IPS-11a (cell line): ENCODE data around the gene PLCB1.

Experiments used
- H3K4me3 ChIP-seq: one replicate; pipeline ENCODE4 v1.5.1; 2013; ENCODE audit warnings: low read depth, low read length, control low read depth

The PLCB1 gene

DNA sequence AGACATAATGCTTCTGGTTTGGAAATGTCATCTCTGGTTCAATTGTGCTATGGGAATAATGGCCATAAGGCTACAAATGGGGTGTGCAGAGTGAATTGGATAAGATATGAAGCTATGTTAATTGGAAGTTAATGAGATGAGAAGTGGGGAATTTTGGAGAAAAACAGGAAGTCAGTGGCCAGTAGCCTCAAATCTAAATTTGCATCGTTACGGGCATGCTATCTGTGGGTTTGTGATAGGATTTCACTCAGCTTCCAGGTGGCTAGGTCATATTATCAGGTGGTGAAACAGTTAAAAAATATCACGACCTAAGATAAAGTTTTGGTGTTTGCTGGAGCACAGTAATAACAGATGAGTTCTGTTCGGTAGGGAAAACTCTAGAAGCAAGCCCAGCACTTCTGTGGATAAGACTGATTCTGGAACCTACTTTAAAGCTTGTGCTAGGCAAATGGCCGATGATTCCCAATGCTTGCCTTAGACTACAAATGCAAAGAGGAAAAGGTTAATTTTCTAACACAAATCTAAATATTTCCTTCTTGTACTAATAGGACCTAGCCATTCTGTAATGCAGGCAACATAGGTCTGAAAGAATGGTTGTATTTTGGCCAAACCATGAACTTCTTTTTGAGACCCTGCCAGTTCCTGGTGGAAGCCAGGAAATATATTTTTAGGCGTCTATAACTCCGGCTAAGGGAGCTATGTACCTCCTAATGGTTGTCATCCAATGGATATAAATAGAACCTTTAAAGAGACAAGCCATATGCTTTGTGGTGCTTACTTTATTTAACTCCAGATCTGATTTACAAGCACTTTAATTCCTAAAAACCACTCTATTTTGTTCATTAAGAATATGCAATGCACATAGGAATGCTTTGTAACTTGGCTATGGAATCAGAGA lies 111.0 kb downstream of the PLCB1 start:
- H3K4me3 ChIP-seq, result no peak overlapping the region

DNA sequence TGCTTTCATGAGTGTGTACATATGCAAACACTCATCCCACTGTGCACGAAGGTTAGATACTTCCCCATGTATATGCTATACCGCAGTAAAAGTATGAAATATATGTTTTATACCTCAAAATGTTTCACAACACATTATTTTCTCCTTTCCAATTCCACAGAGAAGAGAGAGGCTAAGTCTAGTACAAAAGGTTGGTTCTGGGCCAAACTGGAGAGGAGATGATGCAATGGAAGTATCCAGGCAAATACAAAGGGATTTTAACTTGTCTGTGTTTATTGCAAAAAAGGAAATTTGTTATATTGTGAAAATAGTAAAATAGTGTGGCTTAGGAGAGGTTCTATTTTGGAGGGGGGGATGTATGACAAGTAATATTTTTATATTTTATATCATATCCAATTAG lies 112.6 kb downstream of the PLCB1 start:
- H3K4me3 ChIP-seq, result no peak overlapping the region

DNA sequence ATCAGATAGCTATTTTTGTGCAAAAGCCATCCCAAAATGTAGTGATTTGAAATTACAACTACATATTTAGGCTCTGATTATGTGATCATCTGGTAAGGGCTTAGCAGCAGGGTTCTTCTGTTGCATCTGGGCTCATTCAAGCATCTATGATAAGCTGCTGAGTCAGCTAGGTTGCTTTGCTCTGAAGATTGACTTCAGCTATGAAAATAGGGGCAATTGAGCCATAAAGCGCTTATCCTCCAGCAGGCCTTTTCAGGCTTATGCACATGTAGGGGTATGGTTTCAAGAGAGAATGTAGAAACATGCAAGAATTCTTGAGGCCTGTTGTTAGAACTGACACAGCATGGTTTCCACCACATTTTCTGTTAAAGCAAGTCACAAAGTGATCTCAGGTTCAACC lies 114.1 kb downstream of the PLCB1 start:
- H3K4me3 ChIP-seq, result no peak overlapping the region

DNA sequence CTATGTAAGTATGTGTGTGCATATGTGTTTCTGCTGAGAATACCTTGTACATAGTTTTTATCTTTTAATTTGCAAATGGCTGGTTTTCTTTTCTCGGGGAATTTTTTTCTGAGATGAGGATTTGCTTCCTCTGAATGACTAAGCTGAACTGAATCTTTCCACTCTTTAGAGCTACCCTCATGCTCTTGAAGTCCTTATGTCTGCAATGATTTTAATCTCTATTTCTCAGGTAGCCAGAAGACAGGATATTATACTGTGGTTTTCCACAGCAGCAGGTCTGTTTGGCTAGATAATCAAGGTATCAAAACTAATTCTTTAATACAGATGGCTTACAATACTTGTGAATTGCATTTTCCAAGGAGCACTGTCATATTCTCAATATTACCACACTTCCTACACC lies 114.7 kb downstream of the PLCB1 start:
- no peak overlapping the region for H3K4me3 ChIP-seq

DNA sequence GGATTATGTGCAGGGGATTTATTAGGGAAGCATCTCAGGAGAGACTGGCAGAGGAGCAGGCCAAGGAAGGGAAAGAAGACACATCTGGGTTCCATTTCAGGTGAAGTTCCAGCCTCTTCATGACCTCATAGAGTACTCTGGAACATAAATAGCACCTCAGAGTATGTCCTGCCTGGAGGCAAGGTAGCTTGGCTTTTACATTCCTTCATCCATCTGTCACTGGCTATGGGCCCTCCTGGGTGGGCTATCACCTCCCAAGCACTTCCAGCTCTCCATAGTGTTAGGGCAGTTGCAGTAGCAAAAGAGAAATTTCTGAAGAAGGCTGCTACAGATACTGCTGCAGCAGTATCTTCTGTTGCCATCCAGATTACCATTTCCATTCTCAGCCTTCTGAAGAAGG lies 116.0 kb downstream of the PLCB1 start:
- H3K4me3 ChIP-seq, result no peak overlapping the region

DNA sequence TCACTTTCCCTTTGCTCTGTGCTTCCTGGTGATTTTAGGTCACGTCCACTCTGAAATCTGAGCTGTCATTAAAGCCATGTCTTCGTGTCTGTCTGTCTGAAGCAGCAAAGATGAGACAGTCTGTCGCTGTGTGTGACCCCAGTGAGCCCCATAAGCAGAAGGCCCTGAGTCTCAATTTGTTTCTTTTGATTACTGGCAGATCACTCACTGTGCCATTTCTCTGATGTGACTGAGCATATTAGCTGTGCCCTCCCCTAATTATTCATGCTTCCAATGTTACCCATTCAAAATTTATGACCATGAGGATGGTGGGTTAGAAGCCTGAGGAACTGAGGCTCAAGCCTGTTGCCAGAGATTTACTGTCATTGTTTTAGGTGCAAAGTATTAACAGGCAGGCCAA lies 117.6 kb downstream of the PLCB1 start:
- H3K4me3 ChIP-seq, result no peak overlapping the region

DNA sequence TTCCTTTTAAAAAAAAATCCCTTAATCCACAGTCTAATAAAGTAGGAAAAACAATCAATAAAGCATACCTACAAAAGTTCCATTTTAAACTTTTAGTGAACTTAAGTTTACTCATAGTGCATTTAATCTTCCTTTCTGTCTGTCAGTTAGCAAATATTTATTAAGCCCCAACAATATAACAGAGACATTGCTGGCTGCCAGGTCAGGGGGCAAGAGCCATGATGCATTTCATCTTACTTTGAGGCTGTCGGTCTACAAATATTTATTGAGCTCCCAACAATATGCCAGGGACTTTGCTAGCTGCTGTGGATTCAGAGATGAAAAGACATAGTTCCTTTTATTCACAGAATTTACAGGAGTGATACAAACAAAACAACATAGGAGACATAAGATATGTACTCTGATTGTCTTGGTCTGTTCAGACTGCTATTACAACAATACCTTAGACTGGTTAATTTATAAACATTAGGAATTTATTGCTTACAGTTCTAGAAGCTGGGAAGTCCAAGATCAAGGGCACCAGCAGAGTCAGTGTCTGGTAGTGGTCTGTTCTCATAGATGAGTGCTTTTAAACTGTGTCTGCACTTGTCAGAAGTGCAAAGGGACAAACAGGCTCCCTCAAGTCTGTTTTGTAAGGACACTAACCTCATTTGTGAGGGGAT lies 118.6 kb downstream of the PLCB1 start:
- H3K4me3 ChIP-seq, result no peak overlapping the region

DNA sequence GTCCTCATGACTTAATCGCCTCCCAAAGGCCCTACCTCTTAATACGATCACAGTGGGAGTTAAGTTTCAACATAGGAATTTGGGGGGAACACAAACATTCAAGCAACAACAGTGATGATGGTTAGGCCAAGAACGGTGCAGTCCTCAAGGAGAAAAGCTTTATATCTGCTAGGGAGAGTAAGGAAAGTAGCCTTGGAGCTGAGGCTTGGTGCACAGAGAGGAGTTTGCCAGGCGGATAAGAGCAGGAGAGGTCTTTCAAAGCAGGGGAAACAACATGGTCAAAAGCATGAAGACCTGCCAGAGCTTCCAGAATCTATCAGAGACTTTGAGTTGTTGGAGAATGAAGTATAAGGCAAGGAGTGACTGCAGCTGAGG lies 119.1 kb downstream of the PLCB1 start:
- H3K4me3 ChIP-seq, result no peak overlapping the region

DNA sequence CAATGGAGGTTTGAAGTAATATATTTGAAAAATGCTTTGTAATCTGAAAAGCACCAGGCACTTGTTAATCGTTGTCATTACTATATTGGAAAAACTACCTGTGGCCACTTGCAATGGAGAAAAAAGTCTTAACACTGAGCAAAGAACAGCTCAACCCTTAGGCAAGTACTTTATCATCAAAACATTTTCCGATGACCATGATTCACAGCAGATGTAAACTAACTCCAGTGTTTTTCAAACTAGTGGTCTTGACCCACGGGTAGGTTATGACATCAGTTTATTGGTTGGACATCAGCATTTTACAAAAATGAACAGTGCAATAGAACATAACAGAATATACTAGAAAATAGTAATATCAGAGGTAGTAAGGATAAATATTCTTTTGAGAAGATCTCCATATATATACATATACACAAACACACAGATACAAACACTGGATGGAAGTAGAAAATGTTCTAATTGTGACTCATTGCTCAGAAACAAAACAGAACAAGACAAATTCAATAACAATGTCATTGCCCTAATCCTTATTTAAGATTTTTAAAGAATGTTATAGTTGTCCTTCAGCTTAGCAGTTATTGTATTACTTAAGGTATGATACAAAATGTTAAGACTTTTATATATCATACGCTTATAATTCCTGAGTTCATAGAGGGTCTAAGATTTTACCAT lies 123.0 kb downstream of the PLCB1 start:
- no peak overlapping the region for H3K4me3 ChIP-seq

DNA sequence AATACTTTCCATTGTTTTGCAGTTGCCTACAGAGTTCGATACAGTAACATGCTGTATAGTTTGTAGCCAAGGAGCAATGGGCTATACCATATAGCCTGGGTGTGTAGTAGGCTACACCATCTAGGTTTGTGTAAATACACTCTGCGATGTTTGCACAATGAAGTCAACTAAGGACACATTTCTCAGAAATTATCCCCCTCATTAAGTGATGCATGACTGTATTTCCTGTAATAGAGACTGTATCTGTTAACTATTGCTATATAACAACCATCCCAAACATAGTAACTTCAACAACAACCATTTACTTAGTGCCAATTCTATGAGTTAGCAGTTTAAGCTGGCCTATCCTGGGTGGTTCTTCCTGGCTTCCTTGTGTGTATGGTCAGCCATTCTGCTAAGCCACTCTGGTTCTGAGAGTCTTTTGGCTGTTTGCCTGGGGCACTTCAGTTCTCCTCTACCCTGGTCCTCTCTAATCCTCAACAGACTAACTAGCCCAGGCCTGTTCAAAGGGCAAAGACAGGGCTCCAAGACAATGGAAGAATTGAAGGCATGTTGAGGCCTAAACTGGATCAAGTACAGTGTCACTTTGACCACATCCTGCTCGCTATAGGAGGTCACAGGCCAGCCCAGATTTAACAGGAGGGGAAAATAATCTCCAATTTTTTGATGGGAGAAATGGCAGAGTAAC lies 124.0 kb downstream of the PLCB1 start:
- no peak overlapping the region for H3K4me3 ChIP-seq

DNA sequence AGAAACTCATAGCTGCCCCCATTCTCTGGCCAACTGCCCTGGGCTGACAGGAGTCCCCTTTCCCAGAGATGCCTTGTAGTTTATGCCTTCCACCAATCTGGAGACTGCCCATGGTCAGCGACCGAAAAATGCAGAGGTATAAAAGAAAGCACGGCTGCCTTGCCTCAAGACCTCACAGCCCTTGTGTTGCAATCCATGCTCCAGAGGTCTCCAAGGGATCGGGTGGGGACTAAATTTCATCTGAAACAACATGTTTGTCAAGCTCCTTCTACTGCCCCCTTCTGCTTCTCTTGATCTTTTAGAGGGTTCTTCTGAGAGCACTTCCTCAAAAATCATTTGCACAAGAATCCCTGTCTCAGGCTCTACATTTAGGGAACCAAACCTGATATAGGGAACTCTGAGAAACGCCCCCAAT lies 128.8 kb downstream of the PLCB1 start:
- no peak overlapping the region for H3K4me3 ChIP-seq

DNA sequence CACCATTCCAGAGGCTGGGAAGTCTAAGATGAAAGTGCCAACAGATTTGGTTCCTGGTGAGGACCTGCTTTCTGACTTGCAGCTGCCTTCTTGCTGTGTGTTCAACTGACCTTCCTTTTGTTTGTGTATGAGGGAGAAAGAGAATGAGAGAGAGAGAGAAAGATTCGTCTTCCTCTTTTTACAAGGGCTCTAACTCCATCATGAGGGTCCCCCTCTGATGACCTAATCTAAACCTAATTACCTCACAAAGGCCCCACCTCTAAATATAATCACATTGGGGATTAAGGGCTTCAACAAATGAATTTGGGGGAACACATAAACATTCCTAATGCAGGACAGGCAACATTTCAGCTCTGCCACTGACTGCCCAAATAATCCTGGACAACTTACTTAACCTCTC lies 130.7 kb downstream of the PLCB1 start:
- H3K4me3 ChIP-seq, result no peak overlapping the region

DNA sequence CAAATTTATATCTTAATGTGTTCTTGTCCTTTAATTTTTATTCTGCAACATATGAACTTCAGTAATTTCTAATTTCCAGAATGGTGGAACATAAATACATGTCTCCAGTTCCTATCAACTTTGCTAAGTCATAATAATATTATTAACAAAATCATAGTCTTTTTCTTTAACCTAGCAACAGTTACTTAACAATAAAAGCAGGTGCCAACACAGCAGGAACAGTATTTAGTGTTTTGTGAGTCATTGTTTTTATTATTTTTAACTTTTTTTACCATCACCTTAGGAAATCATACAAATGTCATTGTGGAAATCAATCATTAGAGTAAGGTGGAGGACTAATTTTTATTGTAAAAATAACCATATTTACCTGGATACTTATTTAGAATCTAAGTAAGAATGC lies 133.5 kb downstream of the PLCB1 start:
- H3K4me3 ChIP-seq, result no peak overlapping the region

DNA sequence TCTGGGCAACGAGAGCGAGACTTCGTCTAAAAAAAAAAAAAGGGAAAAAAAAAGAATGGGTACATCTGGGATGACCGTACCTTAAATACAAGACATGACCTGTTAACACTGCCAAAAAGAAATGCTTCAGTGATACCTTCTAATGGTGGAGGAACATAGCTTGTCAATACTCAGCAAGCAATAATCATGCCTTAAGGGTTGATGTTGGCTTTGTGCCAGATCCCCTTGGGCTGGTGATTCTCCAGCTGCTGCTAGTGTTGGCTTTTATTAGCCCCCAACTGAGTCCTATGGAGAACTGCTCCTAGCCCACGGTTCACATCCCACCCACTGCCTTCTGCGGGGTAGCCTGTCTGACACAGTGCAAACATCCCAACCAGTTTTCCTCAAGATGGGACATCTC lies 134.9 kb downstream of the PLCB1 start:
- H3K4me3 ChIP-seq, result no peak overlapping the region

DNA sequence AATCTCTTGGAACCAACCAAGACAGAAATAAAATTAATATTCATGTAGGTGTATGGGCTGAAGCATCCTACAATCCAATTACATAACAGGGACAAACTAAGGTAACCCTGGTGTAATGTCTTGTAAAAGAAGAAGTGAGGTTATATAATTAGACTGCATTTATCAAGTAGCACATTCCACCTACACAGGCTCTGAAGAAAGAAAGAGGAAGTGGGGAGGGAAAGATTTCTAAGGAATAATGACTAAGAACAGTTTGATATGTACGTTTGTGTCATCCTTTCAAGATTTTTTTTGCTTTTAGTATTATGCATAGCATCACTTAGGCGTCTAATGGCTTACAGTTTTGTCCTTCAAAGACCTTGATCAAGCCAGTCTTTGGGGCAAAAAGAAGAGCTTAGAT lies 139.7 kb downstream of the PLCB1 start:
- H3K4me3 ChIP-seq, result no peak overlapping the region

DNA sequence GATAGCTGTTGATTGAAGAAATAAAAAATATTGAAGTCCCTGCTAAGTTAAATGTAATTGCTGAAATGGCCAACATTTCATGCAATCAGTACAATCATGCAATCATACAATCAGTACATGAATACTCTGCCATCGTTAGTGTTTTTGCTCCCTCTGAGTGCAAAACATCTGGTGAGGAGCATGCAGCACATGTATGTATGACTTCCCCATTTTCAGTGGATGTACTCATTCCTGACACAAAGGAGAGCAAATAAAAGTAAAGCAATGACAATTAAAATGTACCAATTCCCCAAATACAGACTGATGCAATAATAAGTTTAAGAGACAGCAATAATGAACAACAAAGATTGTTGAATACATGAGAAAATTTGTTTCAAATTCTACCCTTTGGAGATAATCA lies 140.7 kb downstream of the PLCB1 start:
- no peak overlapping the region for H3K4me3 ChIP-seq

DNA sequence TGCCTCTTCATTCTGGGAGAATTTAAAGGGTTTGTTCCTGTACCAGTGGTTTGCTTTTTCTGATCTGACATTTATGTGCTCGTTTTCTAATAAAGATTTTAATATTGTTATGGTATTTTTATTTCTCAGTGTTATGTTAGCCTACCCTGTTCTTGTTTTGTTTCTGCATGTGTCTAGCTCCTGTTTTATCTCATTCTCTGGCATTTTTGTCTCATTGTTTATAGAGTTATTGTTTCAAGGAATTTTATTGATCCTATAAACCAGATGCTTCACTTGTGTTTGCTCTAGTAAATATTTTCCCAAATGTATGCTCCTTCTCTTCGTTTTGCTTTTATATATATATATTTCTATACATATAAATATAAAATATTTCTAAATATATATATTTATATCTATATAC lies 152.8 kb downstream of the PLCB1 start:
- H3K4me3 ChIP-seq, result no peak overlapping the region

DNA sequence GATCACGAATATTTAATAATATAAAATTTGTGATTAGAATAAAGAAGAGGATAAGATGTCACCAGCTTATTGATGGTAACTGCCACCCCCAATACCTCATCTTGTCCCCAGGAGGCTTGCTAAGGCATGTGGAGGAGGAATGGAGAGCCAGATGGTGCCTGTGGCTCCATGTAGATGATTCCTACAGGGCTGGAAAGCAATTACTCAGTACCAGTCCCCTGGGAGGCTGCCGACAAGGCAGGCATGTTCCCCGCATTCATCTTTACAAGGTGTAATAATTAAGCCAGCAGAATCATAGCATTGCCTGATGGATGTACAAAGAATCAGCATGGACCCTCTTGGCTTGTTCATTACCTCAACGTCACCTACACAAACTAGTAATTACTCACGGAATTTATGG lies 155.3 kb downstream of the PLCB1 start:
- H3K4me3 ChIP-seq, result no peak overlapping the region

DNA sequence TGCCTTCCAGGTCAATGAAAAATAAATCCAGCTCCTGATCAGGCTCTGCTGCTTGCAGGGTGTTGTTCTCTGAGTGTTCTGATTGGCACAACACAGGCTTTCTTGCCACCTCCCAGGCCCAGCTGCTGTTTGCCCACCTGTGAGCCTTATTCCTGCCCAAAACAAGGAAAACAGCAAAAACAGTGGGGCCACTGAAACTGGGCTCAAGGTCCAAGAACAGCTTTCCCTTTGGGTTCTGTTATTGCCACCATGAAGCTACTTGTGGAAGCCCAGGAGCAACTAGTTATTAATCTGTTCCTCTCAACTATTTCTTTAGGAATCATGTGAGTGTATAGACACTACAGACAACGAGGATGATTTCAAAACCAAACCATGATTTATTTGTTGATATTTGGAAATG lies 159.1 kb downstream of the PLCB1 start:
- H3K4me3 ChIP-seq, result no peak overlapping the region

DNA sequence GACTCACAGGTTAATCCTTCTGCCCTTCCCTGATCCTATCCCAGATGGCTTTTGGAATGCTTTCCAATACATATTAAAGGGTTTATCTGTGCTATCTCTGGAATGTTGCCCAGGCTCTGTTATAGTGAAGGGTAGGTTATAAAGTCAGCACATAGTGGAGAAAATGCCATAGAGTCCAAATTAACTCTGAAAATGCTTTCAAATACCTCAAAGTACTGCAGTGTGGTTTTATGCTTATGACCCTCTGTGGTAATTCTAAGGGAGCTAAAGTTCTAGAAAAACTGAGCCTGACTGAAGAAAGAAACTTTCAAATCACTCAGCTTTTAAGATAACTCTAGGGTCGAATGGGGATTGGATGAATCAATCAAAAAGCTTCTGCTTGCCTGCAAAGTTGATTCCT lies 159.8 kb downstream of the PLCB1 start:
- no peak overlapping the region for H3K4me3 ChIP-seq

DNA sequence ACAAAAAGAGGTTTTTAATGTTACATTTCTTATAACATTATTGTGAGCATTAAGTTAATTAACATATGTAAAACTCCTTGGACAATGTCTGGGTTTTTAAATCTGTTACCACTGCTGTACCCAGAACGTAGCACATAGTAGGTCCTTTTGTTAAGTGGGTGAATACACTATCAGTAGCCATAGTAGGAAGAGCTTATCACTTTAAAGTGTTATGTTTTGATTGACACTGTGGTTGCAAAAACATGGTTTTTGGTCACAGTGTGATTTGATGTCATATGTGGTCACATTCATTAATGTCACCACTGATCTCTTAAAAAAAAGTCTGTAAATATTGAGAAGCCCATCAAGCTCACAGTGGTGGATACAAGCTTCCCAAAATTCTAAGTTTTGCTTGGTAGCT lies 160.7 kb downstream of the PLCB1 start:
- no peak overlapping the region for H3K4me3 ChIP-seq
